Activated T-cell treated with anti-CD3 and anti-CD28 coated beads for 24 hours (primary cell): ENCODE results near the gene HOXD1.

Experiments used
- DNase-seq: peaks from one replicate; pipeline ENCODE4 v3.0.0-alpha.2; 2020; ENCODE audit warnings: low read depth

The HOXD1 gene

GRCh38 chr2:176165370-176166050 is 23.0 kb upstream of the HOXD1 start:
- no peak for DNase-seq

GRCh38 chr2:176166272-176166671 is 22.2 kb upstream of the HOXD1 start:
- DNase-seq: no peak

GRCh38 chr2:176167398-176167797 is 21.1 kb upstream of the HOXD1 start:
- no peak for DNase-seq

GRCh38 chr2:176169181-176169580 is 19.3 kb upstream of the HOXD1 start:
- DNase-seq: no peak

- no peak for DNase-seq
These were observed 18.8 kb upstream of the HOXD1 start for GRCh38 chr2:176169711-176170110.

GRCh38 chr2:176170602-176171305 is 17.7 kb upstream of the HOXD1 start:
- DNase-seq: no peak

GRCh38 chr2:176171351-176172006 is 17.0 kb upstream of the HOXD1 start:
- DNase-seq: no peak

- DNase-seq: no peak
These were observed 16.2 kb upstream of the HOXD1 start for GRCh38 chr2:176172007-176172894.

- no peak for DNase-seq
These were observed 15.4 kb upstream of the HOXD1 start for GRCh38 chr2:176172895-176173566.

- no peak for DNase-seq
These were observed 14.7 kb upstream of the HOXD1 start for GRCh38 chr2:176173567-176174381.

GRCh38 chr2:176174382-176174823 is 14.1 kb upstream of the HOXD1 start:
- DNase-seq: no peak

GRCh38 chr2:176174824-176175708 is 13.4 kb upstream of the HOXD1 start:
- no peak for DNase-seq

- no peak for DNase-seq
These were observed 12.5 kb upstream of the HOXD1 start for GRCh38 chr2:176175709-176176607.

- DNase-seq: no peak
These were observed 10.9 kb upstream of the HOXD1 start for GRCh38 chr2:176177580-176178037.

- no peak for DNase-seq
These were observed 10.3 kb upstream of the HOXD1 start for GRCh38 chr2:176178038-176178756.

GRCh38 chr2:176178757-176179295 is 9.6 kb upstream of the HOXD1 start:
- DNase-seq: no peak

- no peak for DNase-seq
These were observed 6.9 kb upstream of the HOXD1 start for GRCh38 chr2:176181551-176181950.

GRCh38 chr2:176182671-176183070 is 5.8 kb upstream of the HOXD1 start:
- DNase-seq: no peak
